GM18868 (cell line): ENCODE data around the gene CFAP141.
A peak's percentile ranks its signal among the peaks of the same experiment; 100 is the strongest.

Source experiments
- ATAC-seq: cut with Tn5 transposase; IDR thresholded peaks from one replicate; pipeline ENCODE4 v1.9.1; 2021; ENCODE audit warnings: mild to moderate bottlenecking, moderate library complexity; ENCODE audit not compliant: unreplicated experiment

CFAP141 gene

DNA sequence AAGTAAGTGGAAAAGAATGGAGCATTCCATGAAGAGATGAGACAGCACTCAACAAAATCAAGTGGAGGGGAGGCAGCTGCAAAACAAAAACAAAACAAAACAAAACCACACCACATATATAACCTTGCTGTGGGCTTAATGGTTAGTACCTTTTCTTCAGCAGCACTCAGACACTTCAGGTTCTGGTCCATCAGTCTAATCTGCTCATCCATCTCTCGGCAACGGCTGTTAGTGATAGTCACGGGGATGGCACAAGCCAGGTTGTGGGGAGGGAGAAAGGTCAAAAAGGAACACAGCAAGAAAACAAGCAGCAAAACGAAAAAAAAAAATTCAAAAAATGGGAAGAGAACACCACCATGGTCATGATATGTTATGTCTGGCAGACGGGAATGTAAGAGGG is 34.3 kb downstream of the CFAP141 start:
- ATAC-seq: no peak

DNA sequence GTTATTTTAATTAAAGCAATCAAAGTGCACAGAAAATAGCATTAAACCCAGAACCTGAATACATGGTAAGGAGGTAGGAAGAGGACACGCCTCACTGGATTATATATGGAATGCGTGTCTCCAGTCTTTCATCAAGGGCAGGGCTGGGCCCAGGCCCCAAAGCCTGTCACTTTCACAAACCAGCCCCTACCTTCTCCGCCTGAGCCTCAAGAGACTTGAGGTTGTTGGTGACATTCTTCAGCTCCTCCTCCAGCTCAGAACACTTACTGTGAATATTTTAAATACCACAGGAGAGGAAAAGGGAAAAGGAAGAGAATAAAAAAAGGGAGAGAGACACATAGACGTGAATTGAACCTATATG is 34.9 kb downstream of the CFAP141 start:
- ATAC-seq: no peak

DNA sequence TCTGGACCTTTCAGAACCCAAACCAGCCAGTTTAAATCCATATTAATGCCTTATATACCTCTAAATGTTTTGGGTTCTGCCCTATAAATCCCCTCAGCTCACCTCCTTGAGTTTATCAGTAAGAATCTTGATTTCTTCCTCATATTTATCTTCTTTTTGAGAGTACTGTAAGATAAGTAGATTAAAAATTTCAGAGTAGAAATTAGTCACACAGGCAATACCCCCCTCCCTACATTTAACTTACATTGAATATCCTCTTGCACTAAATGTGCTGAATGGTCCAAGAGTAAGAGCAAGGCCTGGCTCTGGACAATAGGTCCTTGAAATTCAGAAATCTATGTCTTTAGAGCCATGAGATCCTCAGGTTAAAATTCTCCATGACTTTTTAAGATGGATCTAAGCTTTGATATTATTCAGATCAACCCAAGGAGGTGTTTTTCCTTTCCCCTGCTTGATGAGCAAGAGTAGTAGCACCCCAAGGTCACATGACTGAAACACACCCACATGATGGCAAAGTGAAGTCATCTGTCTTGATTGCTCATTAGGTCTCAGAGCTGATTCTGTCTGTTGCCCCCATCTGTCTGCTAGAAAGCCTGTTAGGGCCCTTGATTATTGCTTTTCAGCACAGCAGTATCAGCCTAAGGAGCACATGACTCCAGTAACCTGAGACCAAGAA is 35.4 kb downstream of the CFAP141 start:
- ATAC-seq: no peak

DNA sequence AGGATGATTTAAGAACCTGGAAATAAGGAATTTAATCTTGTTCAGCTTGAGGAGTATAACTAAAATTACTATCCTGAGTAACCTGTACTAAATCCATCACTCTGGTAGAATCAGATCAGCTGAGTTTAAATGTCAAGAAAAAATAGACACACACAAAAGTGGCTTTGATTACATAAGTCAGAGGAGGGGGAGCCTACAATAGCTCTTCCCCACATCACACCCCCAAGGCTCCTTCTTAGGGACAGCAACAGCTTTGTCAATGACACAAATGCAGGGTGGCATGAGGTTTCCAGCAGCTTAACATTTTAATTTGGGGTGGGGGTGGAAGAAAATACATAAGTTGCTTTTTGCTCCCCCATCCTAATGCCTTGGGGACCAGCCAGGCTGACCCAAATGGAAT is 38.7 kb downstream of the CFAP141 start:
- no peak for ATAC-seq

DNA sequence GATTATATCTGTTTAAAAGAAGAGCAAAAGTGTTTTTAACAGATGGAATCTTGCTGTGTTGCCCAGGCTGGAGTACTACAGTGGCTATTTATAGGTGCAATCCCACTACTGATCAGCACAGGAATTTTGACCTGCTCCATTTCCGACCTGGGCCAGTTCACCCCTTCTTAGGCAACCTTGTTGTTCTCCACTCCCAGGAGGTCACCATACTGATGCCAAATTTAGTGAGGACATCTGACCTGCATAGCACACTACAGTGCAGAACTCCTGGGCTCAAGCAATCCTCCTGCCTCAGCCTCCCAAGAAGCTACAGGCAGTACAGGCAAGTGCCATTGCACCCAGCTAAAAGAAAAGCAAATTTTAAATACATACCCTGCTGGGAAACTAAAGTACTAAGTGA is 39.9 kb downstream of the CFAP141 start:
- no peak for ATAC-seq

DNA sequence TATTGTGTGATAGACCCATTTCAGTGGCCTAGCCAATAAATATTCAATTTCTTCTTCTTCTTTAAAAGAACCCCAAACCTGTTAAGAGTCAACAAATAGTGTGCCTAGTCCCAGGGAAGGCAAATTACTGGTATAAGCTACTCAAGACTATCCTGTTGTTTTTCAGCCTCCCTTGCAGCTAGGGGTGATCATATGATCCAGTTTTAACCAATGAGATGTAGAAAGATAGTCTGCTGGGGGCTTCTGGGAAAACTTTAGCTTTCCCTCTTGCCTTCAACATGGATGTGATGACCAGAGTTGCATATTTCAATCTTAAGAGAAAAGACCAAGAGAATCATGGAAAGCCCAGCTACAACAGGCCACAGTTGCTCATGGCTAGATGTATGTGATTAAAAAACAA is 46.6 kb downstream of the CFAP141 start:
- no peak for ATAC-seq

DNA sequence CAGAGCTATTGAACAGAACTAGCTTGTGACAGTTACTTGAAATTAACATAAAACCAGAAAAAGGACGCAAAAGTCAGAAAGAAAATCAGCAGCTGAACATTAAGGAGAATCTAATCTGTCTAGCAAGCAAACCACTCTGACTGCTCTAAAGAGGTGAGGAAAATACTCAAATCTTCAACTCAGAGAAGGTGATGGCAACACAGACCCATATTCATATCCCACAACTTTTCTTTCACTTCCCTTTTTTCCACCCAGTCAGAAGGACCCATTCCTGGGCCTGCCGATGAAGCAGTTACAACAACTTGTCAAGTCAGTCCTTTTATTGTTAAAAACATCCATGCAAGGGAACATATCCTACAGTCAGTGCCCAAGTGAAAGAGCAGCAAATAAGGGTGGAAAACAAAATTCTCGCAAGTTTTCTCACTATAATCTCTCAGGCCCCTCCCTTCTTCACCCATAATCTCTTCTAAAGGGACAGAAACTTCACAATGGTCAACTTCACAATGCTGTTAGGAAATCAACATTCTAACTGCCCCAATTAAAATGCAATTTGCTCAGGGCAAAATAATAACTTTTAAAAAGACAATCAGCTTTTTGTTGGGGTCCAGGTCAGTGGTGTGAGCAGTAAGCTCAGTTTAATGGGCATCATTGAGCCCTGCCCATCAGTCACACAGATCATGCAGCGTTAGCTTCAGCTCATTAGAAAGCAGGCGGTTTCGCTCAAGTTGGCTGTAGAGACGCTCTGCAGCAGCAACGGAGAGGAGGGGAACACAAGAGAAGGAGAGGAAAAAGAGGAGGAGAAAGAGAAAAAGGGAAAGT is 47.6 kb downstream of the CFAP141 start:
- no peak for ATAC-seq

DNA sequence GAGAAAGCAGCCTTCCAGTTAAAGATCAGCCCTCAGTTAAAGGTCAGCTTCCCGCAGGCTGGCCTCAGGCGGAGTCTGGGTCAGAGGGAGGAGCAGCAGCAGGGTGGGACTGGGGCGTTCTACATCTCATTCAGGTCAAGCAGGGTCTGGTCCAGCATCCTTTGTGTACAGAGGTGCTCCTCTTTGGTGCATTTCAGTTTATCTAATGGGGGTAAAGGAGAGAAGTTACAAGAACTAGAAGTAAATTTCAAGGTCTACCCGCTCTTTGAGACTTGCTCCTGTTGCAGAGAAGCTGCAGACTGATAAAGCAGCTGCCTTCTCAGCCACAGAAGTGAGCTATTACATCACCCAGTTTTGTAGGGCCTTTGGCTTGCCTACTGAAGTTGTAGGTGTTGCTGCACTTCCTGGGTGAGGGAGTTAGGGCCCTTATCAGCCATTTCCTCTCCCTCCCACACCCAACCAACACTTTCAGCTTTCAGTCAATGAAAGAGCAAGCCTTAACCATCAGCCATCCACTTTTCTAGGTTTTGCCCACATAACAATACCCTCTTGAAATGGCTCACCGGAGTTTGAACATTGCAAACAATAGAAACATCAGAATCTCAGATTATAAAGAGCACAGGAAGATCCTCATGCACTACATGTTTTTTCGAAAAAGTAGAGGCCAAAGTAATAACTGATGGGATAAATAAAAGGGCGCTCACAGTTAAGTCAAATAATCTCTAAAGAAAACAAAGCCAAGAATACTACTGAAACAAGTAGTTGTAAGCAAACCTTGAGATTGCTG is 48.4 kb downstream of the CFAP141 start:
- ATAC-seq: peak; percentile 72

DNA sequence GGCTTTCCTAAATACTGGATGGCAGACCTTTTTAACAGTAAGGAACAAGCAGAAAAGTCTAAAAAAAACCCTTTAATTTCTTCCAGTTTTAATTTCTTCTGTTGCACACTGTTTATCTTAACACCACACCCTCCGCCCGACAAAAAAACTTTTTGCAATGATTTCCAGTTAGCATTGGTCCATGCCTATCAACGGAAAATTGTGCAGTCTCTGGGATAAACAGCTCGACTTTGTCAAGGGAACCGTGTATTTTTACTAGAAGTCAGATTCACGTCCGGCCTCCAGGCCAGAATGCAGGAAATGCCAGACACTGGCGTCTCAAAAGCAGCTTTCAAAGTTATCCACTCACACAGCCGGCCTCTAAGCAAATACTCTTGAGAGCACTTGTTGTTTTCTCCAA is 50.9 kb downstream of the CFAP141 start:
- no peak for ATAC-seq

DNA sequence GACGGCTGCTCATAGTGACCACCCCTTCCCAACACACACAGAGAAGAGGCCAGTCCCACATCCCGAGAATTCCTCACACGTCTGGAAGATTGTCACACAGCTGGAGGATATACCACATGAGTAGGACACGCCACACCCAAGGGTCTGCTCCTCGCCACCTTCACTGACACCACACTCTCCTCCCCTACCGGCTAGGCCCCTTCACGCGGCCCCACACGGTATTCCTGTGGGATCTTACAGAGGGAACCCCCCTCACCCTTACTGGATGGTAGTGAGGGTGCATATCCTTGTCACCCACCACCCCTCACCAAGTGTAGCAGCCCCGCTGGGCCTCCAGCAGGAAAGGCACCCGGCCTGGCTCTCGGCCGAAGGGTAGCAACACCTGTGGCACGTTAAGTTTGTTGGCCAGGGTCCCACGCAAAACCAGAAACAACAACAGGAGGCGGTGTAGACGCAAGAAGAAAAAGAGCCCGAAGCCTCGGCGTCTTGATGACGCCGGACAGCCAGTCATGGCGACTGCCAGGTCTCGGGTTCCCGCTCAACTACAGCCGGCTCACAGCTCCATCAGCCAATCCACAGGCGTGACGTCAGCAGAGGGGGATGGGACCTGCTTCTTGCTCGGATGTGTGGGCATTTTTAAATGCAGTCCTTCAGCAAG is 51.5 kb downstream of the CFAP141 start, which contains the start of gene NUP210L:
Gene NUP210L, minus strand, starts transcription at position 540 of the 658 bp plus-strand sequence.
- ATAC-seq: no peak

DNA sequence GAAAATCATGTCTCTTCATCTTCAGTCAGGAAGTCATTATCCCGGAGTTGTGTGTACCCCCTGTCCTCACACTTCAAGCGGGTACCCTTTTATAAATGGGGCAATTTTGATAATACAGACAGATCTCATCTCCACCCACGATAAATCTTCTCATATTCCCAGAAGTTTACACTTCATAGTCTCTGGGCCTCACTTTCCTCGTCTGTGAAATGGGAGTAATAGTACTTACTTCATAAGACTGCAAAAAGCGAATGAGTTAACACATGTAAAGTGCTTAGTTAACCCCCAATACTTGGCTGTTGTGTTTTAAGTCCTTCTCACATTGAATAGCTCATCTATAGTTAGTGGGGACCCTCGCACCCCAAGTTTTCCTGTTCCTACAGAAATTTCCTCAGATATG is 52.1 kb downstream of the CFAP141 start:
- ATAC-seq: no peak

DNA sequence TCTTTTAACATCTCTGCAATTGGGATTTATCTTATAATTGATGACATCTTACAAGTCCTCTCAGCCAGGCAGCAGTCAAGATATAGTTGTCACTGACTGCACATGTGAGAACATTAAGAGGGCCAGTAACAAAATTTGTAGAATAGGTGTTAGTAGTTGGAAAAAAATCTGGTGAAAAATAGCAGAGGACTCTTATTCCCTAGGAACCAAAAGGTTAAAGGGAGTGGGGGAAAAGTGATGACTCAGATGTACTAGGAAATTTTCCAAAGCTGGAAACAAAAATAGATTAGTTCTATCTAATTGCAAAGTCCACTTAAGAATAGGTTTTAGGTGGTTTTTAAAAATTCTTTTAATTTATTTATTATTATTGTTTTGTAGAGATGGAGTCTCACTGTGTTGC is 54.8 kb downstream of the CFAP141 start:
- no peak for ATAC-seq
